GM18511 (cell line): ENCODE results near the gene ERMN.

Experiments
- ATAC-seq: cut with Tn5 transposase; IDR thresholded peaks from one replicate; pipeline ENCODE4 v1.9.1; 2021; ENCODE audit warnings: mild to moderate bottlenecking, moderate library complexity; ENCODE audit not compliant: unreplicated experiment

The ERMN gene

DNA sequence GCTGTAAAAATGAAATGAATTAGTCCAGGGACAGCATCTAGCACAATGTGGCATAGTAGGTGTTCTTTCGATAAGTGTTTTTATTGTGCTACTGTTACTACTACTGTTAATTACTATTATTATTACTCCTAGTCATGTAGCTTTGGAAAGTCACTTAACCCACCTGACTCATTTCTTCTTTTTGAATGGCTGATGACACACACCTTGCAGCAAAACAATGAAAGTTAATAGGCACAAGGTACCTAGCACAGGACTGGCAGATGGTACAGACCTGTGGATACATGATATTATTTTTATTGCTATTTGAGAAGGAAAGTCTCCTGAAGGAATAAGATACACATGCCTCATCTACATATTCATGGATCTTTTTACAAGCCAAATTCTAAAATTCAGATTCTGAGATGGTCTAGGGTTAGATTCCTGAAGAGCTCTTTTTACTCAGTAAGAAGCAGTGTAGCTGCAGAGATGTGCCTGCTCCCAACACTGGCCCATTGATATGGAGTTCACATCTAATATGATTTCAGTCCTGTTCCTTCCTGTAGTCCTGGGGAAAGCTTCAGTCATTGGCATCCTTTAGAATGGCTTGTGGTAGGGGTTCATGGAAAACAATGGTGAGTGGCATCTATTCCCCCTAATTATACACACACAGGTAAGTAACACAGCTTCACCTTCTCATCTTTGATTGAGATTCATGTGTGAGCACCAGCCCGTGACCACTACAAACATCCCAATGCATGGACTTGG lies 7.9 kb upstream of the ERMN start:
- ATAC-seq: no peak

- ATAC-seq: no peak
These were observed 3.9 kb upstream of the ERMN start for GRCh38 chr2:157329524-157329923.

DNA sequence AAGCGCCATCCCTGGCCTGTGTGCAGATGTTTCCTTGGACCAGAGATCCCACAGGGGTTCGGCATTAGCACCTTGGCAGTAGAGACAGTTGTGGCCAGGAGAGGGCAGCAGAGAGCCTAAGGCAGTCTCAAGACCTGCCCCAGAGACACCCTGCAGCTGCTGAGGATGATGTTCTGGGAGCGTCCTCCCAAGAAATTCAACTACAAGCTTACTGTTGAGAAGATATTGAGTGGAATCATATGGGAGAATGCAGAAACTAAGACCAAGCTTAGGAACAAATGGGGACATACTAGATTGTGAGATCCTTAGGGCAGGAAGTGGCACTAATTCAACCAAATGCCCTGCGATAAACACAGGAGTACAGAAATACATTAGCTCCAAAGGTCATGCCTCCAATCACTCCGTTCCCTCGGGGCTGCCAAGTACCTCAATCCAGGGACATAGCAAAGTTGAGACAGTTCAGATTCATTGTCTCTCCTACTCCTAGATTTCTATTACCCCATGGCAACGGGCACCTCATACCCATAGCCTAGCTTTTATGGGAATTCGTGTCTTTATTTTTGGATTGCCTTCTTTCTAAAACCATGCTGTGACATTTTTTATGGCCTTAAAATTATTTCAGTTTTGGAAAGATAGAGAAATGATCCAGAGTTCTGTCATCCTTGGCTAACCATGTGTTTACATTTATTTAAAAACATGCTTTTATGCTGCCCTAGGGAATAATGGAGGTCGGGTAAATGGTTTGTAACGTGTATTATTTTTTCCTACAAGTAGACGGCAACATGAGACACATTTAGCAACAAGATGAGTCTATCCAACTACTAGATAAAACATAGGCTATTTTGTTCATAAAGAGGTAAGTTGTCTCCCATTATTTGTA lies 2.2 kb upstream of the ERMN start:
- peak; percentile 99 for ATAC-seq

GRCh38 chr2:157327200-157327599 lies 1.6 kb upstream of the ERMN start:
- ATAC-seq: peak; percentile 40

DNA sequence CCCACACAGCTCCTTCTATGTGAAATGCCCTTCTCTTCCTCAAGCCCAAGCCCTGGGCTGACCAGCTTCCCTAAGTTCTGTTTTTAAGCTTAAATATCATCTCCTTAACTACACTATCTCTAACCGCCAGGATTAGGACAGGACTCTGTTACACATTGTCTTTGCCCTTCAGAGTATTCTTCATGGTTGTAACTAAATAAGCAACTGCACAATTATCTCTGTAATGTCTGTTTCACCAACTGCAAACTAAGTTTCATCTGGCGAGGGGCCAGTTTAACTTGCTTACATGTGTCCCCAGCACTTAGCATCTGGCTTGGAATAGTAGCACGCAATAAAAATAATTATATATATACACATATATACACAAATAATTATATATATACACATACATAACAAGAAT lies 1.1 kb upstream of the ERMN start:
- ATAC-seq: no peak

DNA sequence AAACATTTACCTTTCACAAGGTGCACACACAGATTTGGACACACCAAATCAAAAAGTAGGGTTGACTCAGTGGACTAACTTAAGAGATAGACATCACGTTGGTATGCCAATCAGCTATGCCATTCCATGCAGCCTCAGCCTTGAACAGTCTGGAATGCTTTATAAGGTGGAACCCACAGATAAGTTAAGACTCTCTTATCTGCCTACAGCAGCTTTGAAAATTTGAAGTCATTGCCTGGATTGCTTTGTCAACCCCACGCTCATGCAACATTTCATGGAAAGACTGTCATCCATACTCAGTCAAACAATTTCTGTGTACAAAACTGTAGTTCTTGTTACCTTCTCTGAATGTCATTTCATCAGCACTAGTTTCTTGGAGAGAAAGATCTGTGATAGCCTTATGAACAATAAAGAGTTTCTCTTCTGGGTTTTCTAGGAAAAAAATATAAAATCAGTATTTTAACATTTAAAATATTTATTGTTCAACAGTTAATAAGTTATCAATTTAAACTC lies 1.2 kb downstream of the ERMN start:
- no peak for ATAC-seq

DNA sequence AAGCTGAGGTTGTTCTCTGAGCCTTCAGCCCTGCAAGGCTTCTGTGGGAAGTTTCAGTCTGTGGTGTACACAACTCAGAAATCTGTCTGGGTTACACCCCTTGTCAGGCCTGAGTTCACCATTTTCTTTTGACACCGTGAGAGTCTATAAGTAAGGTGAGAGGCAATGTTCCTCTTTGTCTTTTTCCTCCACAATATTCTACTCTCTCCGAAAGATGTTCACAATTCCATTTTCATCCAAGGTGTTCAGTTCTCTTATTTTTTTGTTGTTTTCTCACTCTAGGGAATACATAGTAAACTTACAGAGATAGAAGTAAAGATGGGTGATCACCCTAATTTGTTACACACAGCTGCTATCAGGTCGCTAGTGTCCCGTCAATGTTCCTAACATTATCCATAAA lies 3.2 kb downstream of the ERMN start:
- no peak for ATAC-seq

DNA sequence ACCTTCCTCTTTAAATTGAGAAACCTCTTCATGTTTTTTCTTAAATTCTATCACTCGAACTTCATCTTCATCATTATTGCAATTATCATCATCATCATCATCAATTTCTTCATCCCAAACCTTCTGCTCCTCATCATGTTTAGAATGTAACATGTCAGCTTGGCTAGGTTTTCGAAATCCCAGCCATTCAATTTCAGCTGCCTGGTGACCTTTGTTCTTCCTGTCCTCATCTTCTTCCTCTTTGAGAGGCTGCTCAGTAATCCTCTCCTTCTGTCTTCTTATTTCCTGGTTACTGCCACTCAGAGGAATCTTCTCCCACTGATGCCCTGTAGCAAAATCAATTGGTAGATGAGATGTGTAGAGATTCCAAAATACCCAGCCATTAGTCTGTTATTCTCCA lies 4.2 kb downstream of the ERMN start:
- no peak for ATAC-seq

GRCh38 chr2:157320409-157320808 lies 5.2 kb downstream of the ERMN start:
- no peak for ATAC-seq

DNA sequence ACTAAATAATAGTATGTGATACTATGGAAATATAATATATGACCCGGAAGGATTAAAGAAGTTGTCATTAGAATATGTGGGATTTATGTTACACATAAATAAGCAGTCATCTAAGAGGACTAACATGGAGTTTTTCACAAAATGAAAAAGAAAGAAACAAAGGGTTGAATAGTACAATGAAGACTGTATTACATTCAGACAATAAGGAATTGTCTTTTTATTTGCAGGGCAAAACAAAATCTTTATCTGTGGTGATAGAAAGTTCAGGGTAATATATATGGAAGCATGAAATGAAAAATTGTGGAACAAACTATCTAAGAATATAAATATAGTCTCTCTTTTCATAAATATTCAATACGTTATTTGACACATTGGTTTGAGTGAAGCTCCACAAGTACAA lies 5.8 kb downstream of the ERMN start:
- no peak for ATAC-seq

DNA sequence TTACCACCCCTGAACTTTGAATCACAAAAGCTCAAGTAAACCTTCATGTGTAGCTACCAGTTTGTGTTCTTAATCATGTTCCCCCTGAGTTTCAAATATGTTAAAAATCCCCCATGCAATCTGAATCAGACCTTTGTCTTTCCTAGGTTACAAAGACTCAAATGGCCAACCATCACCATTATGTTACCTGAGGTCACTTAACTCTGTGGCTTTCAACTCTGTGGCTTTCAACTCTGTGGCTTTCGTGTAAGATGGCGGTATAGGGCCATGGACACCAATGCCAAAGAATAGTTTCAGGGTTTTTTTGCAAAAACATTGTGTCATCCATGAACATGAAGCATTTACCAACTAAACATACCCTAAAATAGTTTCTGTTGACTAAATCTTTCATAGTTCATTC lies 6.7 kb downstream of the ERMN start:
- no peak for ATAC-seq

GRCh38 chr2:157315901-157316300 lies 9.7 kb downstream of the ERMN start:
- ATAC-seq: no peak

DNA sequence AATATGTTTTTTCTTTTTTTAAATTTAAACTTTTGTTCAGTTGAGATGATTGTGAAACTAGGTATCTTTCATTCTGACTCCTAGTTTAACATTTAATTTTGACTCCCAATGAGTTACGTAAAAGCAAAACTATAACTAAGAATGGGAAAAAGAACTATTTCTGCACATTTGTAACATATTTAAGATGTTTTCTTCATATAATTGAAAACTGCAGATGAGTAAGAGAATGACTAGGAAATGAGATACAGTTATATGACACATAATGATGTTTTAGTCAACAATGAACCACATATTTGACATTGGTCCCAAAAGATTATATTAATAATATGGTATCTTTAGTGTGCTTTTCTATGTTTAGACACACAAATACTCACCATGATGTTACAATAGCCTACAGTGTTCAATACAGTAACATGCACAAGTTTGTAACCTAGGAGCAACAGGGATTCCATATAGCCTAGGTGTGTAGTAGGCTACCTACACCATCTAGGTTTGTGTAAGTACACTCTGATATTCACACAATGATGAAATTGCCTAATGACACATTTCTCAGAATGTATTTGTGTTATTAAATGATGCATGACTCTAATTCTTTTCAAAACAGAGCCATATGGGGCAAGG lies 12.6 kb downstream of the ERMN start:
- peak; percentile 67 for ATAC-seq

- ATAC-seq: no peak
These were observed 13.9 kb downstream of the ERMN start for GRCh38 chr2:157311706-157312105.

DNA sequence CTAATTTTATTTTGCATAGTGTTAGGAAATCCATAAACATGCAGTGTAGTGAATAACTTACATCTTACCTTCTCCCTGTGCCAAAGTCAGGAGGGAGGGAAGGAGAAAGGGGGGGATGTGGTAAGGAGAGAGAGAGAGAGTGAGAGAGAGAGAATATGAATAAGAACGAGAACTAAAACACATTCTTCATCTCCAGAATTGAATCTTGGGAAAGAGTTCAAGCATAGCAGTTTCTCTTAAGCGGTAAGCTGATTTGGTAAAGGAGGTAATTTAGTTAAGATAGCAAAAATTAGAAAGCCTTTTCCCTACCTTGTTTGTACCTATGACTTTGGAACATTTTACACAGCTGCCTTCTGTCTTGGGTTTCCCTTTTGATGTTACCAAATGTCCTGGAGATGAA lies 15.7 kb downstream of the ERMN start:
- no peak for ATAC-seq

DNA sequence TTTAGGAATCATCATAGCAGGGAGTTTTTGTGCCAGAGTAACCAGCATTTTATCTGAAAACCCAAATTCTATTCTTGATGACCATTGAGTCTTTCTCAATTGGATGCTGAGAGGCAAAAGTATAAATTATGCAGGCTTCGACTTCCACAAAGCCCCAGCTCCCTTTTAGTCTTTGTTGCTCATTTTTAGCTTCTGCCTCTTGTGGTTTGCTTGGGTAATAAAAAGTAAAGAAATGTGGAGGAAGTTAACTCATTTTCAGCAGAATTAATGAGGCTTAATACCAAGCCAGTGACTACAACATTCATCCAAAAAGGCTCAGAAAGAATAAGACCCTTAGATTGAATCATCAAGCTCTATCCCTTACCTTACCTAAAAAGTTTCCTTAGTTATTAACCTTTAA lies 18.6 kb downstream of the ERMN start:
- ATAC-seq: peak; percentile 35

- ATAC-seq: no peak
These were observed 19.9 kb downstream of the ERMN start for GRCh38 chr2:157305723-157306110.

- no peak for ATAC-seq
These were observed 20.6 kb downstream of the ERMN start for GRCh38 chr2:157304811-157305722.

DNA sequence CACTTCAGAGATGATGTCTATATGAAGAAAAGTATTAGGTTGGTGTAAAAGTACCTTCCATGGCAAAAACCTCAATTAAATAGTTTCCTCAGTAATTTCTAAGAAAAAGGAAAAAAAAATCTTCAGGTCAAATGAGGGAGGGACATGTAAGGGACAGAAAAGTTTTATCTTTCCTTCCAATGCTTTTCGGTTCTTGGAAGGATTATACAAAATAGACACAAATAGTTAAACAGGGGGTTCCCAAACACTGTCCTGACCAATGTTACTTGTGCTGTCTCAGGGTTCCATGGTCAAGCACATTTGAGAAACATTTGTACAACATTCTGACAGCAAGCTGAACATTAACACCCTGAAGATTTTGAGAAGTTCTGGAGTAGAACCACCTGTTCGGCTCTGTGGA lies 22.0 kb downstream of the ERMN start:
- ATAC-seq: no peak

- ATAC-seq: peak; percentile 82
These were observed 23.0 kb downstream of the ERMN start for GRCh38 chr2:157302492-157303099.
